ENCODE results near the gene GJA3. TPM values are rescaled to one million over a fixed set of nuclear protein-coding genes. Genes with fewer than 3 reads are reported as not detected.
"Not testable (repeated sequence)": the region's sequence is repeated elsewhere in the genome, so short reads cannot be mapped to it uniquely, and the experiment has no call there.

GJA3 gene
- total RNA-seq, 4 donors from 2014 or later = 0.11 to 0.54 (median 0.41) TPM

DNA sequence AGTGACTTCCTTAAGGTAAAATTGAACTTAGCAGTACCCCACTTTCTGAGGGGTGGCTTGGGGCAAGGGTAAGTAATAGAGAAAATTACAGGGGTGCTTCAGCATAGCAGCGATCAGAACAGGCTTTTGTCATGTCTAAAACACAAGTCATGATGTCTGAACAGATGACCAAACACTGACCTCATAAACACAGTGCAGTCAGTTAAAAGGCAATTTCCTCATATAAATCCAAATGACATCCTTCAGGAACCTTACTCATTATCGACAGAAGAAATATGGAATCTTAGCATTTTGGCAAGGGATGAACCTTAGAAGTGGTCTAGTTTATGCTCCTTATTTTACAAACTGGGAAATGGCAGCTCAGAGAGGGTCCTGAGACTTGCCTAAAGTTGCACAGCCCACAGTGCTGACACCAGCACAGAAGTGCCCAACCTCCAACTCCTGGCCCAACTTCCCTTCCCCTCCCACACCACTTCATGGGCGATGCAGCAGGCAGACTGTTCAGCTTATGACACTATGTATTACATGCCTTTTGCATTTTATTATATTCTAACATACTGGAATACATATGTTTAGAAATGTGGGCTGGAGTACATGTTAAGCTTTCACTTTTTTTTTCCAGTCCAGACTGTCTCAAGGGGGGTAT is 3.6 kb downstream of the GJA3 start:
- Histone ChIP-seq H3K9me3 (no peaks in the 10 kb centered on the region), H3K4me3 (replicated peaks in 1 of 3) (no peak overlapping the region), H3K27me3 (peaks cover 43% of the 10 kb centered on the region), H3K27ac (no peak overlapping the region), H3K4me1 (peaks cover 6 to 20% of the 10 kb centered on the region in 2 donors), H3K36me3 (no peaks in the 10 kb centered on the region)
- intact Hi-C loops (cut with DNase I) = no loop called here
- DNase-seq = no peak
- 72 to 77% methylated on average over 3 of the region's 3 CpGs for WGBS, 2 donors
- no peak for TF ChIP-seq POLR2A (IDR thresholded peaks at IDR 0.05)
- TF ChIP-seq, protein P1, sequence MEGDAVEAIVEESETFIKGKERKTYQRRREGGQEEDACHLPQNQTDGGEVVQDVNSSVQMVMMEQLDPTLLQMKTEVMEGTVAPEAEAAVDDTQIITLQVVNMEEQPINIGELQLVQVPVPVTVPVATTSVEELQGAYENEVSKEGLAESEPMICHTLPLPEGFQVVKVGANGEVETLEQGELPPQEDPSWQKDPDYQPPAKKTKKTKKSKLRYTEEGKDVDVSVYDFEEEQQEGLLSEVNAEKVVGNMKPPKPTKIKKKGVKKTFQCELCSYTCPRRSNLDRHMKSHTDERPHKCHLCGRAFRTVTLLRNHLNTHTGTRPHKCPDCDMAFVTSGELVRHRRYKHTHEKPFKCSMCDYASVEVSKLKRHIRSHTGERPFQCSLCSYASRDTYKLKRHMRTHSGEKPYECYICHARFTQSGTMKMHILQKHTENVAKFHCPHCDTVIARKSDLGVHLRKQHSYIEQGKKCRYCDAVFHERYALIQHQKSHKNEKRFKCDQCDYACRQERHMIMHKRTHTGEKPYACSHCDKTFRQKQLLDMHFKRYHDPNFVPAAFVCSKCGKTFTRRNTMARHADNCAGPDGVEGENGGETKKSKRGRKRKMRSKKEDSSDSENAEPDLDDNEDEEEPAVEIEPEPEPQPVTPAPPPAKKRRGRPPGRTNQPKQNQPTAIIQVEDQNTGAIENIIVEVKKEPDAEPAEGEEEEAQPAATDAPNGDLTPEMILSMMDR (IDR thresholded peaks at IDR 0.05) = no peak

DNA sequence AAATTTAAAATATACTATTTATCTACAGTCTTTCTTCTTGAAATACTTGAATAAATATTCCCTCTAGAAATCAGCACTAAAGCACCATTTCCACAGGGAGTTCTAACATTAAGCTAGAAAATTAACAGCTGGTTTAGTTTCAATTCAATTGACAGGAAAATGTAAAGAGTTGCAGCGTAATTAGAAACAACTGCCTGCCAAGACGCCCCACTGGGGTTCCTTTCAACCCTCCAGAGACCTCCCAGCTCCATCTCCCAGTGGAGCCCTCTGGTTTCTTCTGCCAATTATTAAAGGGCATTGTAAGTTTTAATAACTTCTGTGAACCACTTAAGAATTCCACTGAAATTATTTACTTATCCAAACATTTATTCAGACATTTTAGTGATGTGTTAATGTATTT is 4.2 kb downstream of the GJA3 start:
- no peak for DNase-seq
- H3K36me3 ChIP-seq = no peaks in the 10 kb centered on the region
- 60 to 61% methylated on average over 2 of the region's 2 CpGs for WGBS, 2 donors
- H3K4me3 ChIP-seq (replicated peaks in 1 of 3) = no peak overlapping the region
- peaks cover 6 to 19% of the 10 kb centered on the region in 2 donors for H3K4me1 ChIP-seq
- no peak overlapping the region for H3K27ac ChIP-seq
- intact Hi-C loops (cut with DNase I) = no loop called here
- TF ChIP-seq, protein P1 (IDR thresholded peaks at IDR 0.05) = no peak
- no peak for TF ChIP-seq POLR2A (IDR thresholded peaks at IDR 0.05)
- peaks cover 40% of the 10 kb centered on the region for H3K27me3 ChIP-seq
- H3K9me3 ChIP-seq = no peaks in the 10 kb centered on the region

DNA sequence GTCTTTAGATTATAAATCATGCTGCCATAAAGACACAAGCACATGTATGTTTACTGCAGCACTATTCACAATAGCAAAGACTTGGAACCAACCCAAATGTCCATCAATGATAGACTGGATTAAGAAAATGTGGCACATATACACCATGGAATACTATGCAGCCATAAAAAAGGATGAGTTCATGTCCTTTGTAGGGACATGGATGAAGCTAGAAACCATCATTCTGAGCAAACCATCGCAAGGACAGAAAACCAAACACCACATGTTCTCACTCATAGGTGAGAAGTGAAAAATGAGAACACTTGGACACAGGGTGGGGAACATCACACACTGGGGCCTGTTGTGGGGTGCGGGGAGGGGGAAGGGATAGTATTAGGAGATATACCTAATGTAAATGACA is 7.6 kb downstream of the GJA3 start:
- WGBS, 2 donors = 91 to 97% methylated on average over 2 of the region's 2 CpGs
- H3K27me3 ChIP-seq; H3K27ac ChIP-seq; intact Hi-C loops (cut with DNase I); H3K4me1 ChIP-seq; H3K9me3 ChIP-seq; H3K36me3 ChIP-seq; H3K4me3 ChIP-seq (replicated peaks in 1 of 3); DNase-seq: not testable (repeated sequence)

DNA sequence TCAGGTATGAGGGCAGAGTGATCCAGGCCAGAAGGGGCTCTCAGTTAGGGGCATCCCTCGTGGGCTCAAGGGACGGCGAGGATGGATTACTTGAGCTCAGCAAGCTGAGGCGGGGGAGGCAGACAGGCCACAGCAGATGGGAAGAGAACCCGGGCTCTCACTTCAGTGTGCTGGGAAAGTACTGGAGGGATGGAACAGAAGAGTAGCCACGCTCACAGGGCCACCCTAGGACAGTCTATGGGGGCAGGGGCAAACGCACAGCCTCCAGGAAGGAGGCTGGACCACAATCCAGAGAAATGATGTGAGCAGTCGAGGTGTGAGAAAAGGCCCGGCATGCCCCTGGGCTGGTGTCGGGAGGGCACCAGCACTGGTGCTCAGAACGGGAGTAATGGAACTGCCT is 9.2 kb downstream of the GJA3 start:
- Histone ChIP-seq H3K36me3 (no peaks in the 10 kb centered on the region), H3K4me3 (replicated peaks in 1 of 3) (no peak overlapping the region), H3K27me3 (no peaks in the 10 kb centered on the region), H3K9me3 (no peaks in the 10 kb centered on the region), H3K4me1 (no peaks in the 10 kb centered on the region), H3K27ac (no peak overlapping the region)
- no peak for TF ChIP-seq POLR2A (IDR thresholded peaks at IDR 0.05)
- TF ChIP-seq, protein P1 (IDR thresholded peaks at IDR 0.05) = no peak
- intact Hi-C loops (cut with DNase I) = no loop called here
- WGBS, 2 donors = 83 to 89% methylated on average over 11 of the region's 11 CpGs
- no peak for DNase-seq

DNA sequence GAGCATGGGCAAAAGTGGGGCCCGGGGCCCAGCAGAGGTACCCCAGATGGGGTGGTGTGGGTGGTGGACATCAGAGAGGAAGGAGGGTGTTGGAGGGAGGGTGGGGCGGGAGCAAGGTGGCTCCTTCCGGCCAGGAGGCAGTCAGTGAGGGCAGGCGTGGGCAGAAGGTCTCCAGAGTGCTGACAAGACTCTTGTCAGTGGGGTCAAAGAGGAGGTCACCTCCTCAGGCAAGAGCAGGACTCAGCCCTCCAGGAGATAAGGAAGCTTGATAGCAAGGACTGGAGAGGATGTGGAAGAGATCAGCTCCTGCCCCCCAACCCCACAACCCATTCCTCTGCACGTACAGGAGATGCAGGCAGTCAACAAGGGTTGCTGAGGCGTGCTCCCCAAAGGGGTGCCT is 9.8 kb downstream of the GJA3 start:
- TF ChIP-seq, protein P1 (IDR thresholded peaks at IDR 0.05) = no peak
- no peak for TF ChIP-seq POLR2A (IDR thresholded peaks at IDR 0.05)
- no peaks in the 10 kb centered on the region for H3K36me3 ChIP-seq
- no peak overlapping the region for H3K27ac ChIP-seq
- intact Hi-C loops (cut with DNase I) = no loop called here
- no peaks in the 10 kb centered on the region for H3K27me3 ChIP-seq
- H3K4me3 ChIP-seq (replicated peaks in 1 of 3) = no peak overlapping the region
- no peaks in the 10 kb centered on the region for H3K4me1 ChIP-seq
- 71 to 86% methylated on average over 5 of the region's 6 CpGs for WGBS, 2 donors
- no peak for DNase-seq
- no peaks in the 10 kb centered on the region for H3K9me3 ChIP-seq
